ENCODE results near the gene MOK.
"Not testable (repeated sequence)": the region's sequence is repeated elsewhere in the genome, so short reads cannot be mapped to it uniquely, and the experiment has no call there.

DNA sequence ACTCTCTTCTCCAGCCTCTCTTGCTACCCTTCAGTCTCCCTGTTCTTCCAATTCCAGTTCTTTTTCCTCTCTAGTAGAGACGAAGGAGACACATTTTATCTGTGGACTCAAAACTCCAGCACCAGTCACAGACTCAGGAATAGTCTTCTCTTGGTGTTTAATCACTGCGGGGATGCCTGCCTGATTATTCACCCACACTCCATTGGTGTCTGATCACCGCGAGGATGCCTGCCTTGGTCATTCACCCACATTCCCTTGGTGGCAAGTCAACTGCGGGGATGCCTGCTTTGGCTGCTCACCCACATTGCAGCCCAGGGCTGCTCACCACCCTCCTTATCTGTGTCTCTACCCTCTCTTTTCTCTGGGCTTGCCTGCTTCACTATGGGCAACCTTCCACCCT lies 64.5 kb downstream of the MOK start:
- TF ChIP-seq, protein P1, sequence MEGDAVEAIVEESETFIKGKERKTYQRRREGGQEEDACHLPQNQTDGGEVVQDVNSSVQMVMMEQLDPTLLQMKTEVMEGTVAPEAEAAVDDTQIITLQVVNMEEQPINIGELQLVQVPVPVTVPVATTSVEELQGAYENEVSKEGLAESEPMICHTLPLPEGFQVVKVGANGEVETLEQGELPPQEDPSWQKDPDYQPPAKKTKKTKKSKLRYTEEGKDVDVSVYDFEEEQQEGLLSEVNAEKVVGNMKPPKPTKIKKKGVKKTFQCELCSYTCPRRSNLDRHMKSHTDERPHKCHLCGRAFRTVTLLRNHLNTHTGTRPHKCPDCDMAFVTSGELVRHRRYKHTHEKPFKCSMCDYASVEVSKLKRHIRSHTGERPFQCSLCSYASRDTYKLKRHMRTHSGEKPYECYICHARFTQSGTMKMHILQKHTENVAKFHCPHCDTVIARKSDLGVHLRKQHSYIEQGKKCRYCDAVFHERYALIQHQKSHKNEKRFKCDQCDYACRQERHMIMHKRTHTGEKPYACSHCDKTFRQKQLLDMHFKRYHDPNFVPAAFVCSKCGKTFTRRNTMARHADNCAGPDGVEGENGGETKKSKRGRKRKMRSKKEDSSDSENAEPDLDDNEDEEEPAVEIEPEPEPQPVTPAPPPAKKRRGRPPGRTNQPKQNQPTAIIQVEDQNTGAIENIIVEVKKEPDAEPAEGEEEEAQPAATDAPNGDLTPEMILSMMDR (IDR thresholded peaks at IDR 0.05), result not testable (repeated sequence)
- TF ChIP-seq EP300, POLR2A (IDR thresholded peaks at IDR 0.05): not testable (repeated sequence)
